HG02759 (cell line): Measurements from ENCODE around the gene RAB9B.
"Not testable (repeated sequence)": the region's sequence is repeated elsewhere in the genome, so short reads cannot be mapped to it uniquely, and the experiment has no call there.

Experiments used
- ATAC-seq: cut with Tn5 transposase; IDR thresholded peaks from one replicate; pipeline ENCODE4 v1.9.1; 2021; ENCODE audit warnings: mild to moderate bottlenecking, moderate library complexity; ENCODE audit not compliant: unreplicated experiment

The RAB9B gene

DNA sequence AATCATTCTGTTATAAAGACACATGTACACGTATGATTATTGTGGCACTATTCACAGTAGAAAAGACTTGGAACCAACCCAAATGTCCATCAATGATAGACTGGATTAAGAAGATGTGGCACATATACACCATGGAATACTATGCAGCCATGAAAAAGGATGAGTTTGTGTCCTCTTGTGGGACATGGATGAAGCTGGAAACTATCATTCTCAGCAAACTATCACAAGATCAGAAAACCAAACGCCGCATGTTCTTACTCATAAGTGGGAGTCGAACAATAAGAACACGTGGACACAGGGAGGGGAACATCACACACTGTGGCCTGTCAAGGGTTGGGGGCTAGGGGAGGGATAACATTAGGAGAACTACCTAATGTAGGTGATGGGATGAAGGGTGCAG is 15.0 kb downstream of the RAB9B start:
- not testable (repeated sequence) for ATAC-seq

DNA sequence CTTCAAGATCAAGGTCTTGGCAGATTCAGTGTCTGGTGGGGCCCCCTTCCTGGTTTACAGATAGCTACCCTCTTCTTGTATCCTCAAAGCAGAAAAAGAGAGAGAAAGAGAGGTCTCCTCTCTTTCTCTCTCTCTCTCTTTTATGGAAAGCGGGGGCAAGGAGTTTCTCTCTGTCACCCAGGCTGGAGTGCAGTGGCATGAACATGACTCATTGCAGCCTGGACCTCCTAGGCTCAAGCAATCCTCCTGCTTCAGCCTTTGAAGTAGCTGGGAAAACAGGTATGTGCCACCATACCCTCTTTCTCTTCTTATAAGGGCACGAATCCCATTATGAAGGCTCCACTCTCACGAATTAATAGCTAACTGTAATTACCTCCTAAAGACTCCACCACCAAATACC is 20.2 kb downstream of the RAB9B start:
- no peak for ATAC-seq

DNA sequence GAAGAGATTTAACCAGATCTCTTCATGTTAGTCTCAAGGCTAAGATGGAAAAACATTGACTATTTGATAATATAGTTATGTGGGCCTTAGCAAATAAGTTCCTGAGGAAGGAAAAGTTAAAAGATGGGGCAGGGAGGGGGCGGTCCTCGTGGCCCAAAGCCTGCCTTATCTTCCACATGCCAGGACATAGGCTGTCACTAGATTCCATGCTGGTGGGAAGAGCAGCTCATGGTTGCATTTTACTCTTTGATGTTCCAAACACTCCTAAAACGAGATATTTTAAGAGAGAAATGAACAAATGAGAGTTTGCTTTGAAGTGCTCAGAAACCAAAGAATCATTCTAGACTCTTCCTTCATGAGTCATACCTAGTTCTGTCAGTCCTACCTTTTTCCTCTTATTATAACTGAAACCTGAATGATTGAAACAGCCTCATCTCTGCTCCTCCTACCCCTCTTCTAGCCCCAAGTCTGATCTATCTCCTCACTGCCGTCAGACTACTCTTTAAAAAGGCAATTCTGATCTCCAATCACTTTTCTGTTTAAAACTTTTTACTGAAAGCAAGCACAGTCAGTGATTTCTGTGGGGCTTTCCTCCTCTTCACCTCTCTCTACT is 25.1 kb downstream of the RAB9B start:
- ATAC-seq = no peak

DNA sequence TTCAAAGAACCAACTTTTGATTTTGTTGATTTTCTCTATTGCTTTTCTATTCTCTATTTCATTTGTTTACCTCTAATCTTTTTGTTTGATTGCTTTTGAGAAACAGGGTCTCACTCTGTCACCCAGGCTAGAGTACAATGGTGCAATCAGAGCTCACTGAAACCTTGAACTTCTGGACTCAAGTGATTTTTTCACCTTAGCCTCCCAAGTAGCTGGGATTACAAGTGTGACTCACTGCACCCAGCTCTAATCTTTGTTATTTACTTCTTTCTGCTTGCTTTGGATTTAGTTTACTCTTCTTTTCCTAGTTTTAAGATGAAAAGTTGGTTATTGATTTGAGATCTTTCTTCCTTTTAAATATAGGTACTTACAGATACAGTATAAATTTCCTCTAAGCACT is 26.2 kb downstream of the RAB9B start:
- ATAC-seq = no peak

DNA sequence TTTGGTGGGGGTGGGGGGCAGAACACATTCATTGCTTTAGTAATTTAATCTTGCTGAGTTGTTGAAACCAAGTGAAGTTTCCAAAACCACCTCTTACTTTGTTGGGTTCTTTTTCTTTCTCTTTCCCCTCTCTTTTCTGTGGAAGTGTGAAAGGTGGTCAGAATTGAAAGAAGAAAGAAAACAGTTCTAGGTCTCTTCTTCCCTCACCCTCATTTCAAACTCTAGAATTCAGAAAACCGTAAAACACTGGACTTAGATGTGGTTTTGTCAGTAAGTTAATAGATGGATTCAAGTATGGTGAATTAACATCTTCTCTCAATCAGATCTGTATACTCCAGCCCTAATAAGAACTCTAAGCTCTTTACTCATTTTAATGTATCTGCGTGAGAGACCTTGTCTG is 31.7 kb downstream of the RAB9B start:
- ATAC-seq = no peak

DNA sequence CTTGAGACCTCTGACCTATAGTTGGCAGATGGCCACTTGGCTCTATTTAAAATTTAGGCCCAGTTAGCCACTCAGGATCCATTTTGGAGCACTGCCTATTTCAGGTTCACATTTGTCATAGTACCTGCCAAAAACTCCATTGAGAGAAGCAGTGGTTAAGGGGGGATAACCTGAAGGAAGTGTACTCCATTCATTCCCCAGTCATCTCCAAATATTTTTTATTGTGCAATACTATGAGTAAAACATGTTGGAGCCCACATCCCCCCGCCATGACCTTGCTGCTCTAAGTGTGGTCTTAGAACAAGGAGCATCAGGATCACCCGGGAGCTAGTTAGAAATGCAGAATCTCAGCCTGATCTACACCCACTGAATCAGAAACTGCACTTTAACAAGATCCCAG is 34.4 kb downstream of the RAB9B start:
- ATAC-seq = no peak

DNA sequence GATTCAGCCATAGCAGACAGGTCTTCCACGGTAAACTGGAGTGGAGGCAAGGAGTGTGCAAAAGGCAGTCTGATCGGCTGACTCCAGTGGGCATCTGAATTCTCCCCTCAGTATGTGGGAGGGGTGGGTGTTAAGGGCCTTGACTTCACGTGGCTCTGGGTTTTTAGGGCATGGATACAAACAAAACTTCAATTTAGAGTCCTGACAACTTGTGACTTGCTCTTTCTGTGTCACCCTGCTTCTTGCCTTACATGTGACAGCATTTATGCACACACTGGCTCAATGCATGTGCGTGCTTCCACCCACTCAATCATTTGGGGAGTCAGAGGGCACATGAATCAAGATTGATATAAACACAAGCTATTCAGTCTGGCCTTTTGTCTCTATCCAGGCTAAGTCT is 37.9 kb downstream of the RAB9B start:
- no peak for ATAC-seq

DNA sequence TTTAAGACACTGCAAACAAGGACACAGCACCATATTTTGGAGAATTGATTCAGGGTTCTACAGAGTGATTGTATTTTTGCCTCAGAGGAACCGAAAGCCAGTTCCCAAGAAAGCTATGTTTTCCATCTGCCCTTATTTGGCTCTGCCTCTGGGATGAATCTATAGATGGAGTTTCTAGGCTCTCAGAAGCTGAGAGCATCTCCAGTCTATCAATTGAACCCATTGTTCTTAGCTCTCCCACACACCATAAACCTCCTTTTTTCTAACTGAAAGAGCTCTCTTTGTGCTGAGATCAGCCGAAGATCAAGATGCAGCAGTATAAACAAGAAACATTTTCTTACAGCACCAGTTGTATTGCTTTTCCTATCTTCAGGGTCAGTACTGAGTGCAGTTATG is 38.5 kb downstream of the RAB9B start:
- no peak for ATAC-seq

DNA sequence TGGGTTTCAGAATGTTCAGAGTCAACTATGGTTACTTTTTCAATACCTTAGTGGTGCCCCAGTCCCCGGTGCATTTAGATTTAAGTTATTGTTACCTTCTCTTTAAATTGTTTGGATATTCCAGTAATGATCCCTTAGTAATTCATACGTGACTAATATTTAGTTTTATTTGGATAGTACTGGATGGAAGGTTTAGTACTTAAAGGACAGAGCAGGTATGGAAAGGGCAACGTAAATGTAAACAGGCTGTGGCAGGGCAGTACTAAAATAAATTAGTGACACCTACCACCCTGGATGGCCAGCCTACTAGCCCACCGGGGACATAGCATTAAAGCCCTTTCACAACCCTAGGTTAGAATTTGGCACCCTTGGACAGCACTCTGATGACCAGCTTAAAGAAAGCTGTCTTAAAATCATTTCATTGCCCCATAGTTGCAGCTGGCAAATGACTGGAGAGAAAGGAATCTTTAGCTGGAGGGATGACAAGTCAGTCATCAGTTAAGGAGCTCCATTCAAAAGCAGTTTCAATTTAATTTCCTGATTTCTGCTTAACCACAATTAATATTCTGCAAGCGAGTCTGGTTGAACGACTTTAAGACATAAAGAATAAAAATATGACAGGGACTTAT is 39.0 kb downstream of the RAB9B start:
- ATAC-seq = no peak

DNA sequence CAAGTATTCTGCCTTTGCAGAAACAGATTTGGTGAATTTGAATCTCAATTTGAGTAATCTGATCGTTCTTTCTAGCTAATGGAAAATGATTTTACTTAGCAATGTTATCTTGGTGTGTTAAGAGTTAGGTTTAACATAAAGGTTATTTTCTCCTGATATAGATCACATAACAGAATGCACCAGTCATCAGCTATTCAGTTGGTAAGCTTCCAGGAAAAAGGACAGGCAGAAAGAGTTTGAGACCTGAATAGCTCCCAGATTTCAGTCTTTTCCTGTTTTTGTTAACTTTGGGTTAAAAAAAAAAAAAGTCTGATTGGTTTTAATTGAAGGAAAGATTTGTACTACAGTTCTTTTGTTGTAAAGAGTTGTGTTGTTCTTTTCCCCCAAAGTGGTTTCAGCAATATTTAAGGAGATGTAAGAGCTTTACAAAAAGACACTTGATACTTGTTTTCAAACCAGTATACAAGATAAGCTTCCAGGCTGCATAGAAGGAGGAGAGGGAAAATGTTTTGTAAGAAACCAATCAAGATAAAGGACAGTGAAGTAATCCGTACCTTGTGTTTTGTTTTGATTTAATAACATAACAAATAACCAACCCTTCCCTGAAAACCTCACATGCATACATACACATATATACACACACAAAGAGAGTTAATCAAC is 40.1 kb downstream of the RAB9B start:
- ATAC-seq = no peak

DNA sequence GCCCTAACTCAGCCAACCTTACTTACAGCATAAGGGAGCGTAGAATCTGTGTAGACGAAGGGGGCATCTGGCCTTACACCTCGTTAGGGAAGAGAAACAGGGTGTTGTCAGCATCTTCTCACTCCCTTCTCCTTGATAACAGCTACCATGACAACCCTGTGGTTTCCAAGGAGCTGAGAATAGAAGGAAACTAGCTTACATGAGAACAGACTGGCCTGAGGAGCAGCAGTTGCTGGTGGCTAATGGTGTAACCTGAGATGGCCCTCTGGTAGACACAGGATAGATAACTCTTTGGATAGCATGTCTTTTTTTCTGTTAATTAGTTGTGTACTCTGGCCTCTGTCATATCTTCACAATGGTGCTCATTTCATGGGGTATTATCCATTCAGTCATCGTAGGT is 40.8 kb downstream of the RAB9B start:
- ATAC-seq = no peak

DNA sequence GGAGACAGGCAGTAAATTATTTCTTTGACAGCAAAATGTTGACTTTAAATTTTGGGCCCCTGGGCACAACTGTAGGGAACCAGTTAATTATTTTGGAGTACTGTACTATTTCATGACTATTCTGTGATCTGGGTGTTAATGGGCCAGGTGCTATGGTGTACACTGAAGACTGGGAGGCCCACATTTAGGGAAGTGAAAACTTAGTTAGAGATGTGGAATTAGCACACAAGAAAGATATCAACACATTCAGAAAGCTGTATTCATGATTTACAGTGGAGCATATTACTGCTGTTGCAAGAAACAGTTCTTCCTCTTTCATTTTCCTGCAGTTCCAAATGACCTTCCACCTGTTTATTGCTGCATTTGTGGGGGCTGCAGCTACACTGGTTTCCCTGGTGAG is 43.1 kb downstream of the RAB9B start:
- ATAC-seq = peak; percentile 82

DNA sequence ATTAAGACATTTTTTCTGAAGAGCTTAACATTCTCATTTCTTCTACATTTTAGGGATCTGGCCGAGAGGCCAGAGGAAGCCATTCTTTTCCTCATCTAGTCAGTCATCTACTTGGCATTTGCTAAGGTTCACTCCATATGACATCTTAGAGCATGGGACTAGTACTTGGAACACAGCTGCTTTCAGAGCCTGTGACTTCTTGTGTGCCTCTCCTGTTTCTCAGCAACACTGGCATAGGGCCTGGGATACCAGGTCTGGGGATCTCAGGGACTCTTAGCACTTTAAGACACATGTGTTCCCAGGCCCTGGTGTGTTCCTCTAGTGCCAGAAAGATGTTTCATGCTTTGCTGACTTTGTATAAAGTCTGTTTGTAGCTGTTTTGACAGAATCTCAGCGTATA is 48.1 kb downstream of the RAB9B start:
- ATAC-seq = no peak

DNA sequence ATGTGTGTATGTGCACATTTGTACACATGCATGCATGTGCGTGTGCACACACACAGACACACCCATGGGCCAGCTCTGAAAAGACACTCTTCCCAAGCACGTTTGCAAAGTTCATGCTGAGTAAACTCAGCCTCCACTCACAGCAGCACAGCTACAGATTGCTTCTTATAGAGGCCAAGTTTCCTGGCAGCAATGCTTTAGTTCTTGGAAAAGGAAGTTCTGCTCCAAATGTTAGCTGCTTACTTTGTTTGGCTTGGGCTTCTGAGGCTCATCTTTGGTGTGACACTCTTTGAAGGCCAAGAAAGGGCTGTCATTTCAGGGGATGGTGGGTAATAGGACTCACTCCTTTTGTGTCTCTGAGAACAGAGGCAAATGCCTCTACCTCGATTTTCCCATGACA is 48.9 kb downstream of the RAB9B start:
- no peak for ATAC-seq

DNA sequence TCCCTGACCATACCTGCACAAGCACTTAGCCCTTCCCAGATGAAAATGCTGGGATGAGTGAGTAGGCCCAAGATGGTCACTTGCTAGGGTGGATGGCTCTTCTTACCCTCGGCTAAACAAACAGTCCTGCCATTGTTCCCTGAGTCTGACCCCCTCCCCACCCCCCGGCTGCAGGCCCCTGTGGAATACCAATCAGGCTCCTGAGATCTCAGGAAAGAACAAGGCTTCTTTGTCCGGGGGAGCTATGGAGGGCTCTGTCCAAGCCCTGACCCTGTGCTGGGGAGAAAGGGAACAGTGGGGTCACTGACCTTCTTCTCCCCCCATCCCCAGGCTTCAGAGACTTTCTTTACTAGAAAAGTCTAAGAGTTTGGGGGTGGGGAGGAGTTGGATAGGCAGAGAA is 49.4 kb downstream of the RAB9B start:
- no peak for ATAC-seq

DNA sequence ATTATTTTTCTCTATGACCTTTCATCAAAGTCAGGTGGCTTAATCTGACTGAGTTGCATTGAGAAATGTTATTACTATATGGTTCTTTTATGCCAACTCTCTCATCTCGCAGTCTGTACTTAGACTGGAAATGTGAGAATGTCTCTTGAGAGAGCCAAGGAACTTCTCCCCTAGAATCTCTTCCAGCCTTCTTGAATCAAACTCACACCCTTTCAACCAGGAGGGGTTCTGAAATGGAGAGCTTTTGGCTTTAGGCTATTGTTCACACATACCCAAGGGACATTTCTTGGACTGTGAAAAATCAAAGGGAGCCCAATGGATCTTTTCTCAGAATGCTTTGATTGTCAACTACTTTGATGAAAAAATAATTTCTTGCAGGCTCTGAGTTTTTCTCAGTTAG is 50.4 kb downstream of the RAB9B start:
- no peak for ATAC-seq

DNA sequence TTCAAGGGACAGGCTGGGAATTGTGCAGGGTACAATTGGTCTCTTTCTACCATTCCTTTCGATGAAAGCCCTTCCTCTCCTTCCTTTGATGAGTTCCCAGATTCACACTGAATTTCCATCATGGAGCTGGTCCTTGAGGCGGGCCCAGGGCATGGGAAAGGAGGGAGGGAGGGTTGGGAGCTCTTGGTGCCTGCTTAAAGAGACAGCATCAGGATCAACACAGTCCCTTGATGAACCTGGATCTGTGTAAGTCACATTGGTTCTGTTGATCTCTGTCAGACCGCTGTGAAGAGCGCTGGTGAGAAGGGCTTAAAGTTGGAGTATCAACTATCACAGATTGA is 51.0 kb downstream of the RAB9B start:
- no peak for ATAC-seq

DNA sequence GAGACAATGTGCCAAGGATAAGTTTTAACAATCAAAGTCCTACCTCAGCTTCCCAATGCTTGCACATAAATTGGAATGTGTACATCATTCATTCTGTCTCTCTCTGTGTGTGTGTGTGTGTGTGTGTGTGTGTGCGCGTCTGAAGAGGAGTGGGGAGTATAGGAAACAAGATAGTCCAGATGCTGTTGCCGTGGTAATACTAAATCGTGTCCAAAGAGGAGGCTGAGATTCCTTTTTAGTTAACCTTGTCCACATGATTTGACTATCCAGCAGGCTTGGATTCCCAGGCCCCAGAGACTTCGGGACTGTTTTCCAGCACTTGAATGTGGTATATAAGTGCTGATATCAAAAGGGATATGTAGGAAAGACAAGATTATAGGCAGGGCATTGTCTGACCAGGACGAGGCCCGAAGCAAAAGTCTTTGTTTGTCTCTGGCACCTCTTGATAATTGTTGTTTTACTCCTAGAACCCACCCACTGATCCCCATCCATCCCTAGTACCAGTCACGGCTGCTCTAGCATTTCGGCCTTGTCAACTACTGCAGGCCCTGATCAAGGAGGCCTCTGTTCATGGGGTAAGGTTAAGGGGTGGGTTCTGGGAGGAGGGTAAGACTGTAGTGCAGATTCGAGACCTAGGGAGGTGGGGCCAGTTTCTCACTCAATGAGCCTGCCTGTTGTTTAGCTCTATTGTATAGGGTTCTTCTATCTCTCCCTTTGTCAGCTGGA is 51.6 kb downstream of the RAB9B start:
- no peak for ATAC-seq

DNA sequence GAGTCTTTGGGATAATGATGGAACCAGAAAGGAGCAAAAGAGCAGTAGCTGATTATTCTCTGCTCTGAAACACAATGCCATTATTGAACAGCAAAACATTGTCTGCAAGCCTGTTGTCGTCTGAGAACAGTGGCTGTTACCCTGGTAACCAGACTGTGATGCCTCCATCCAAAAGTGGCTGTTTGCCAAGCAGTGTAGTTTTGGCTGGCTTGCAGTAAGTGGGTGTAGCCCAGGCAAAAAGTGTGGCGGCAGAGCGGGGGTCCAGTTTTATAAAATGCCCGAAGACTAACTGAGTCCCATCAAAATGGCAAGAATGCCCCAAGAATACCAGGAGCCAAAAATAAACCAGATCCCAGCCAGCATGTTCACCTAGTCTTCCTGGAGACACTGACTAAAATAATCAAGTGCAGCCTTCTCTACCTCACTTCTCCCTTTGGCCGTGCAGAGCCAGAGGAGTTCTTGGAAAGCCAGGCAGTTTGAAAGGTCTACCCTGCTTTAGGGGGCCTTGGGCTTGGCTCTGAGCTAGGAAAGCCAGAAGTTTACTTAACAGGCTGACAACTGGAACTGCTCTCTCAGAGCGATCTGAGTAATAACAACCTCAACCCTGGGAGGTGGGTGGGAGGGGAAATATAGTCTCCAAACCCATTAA is 52.8 kb downstream of the RAB9B start:
- ATAC-seq = no peak

DNA sequence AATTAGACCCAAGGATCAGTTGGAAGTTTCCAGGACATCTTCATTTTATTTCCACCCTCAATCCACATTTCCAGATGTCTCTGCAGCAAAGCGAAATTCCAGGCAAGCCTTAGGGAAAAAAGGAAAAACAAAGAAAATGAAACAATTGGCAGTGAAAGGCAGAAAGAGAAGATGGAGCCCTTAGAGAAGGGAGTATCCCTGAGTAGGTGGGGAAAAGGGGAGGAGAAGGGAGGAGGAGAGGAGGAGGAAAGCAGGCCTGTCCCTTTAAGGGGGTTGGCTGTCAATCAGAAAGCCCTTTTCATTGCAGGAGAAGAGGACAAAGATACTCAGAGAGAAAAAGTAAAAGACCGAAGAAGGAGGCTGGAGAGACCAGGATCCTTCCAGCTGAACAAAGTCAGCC is 55.5 kb downstream of the RAB9B start, which contains the start of gene PLP1:
Gene PLP1 (plus strand): TSS at position 295 of the 400 bp plus-strand sequence. CDS start 156 bp downstream, outside the sequence.
- no peak for ATAC-seq

DNA sequence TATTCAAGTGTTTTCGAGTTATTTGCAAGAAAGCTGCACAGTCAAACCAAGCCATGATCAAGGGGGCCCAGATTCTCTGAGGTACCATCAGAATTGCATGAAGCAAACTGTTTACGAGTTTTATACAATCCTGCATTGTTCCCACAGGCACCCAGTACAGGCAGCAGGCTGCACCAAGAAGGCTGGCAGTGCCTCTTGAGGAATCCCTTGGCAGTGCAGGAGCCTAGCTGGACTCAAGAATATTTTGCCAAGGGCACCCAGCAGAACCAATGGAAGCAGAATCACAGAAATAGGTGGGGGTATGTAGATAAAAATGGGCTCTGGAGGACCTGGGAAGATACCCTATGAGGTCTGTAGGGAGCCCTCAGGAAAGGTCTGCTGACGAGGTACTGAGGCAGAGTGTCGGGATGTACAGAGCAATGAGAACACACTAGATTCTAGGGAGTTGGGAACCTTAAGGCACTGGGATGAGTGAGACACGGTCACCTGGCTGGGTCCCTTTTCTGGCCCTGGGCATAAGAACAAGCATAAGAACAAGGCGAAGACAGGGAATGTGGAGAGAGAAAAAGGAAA is 57.9 kb downstream of the RAB9B start:
- no peak for ATAC-seq
